Measurements from ENCODE around the gene SPIN2B.
"Not testable (repeated sequence)": the region's sequence is repeated elsewhere in the genome, so short reads cannot be mapped to it uniquely, and the experiment has no call there.

SPIN2B gene

GRCh38 chrX:57102918-57103317, 18.4 kb downstream of the SPIN2B start:
- H3K27ac ChIP-seq (ENCODE audit: insufficient read depth, low read length, poor library complexity, severe bottlenecking); H3K9me3 ChIP-seq (ENCODE audit: control insufficient read depth, low read length); H3K4me3 ChIP-seq (ENCODE audit: insufficient read depth, low read depth, low read length, poor library complexity, severe bottlenecking); H3K4me1 ChIP-seq (ENCODE audit: control insufficient read depth, insufficient read depth, low read length, poor library complexity, severe bottlenecking); H3K27me3 ChIP-seq (replicated peaks; ENCODE audit: control insufficient read depth, insufficient read depth, low read length, poor library complexity, severe bottlenecking); H3K36me3 ChIP-seq (ENCODE audit: control insufficient read depth, insufficient read depth, low read length); DNase-seq: not testable (repeated sequence)

GRCh38 chrX:57083143-57083542, 38.2 kb downstream of the SPIN2B start:
- no peaks in the 10 kb centered on the region for H3K4me1 ChIP-seq (ENCODE audit: control insufficient read depth, insufficient read depth, low read length, poor library complexity, severe bottlenecking)
- DNase-seq, result no peak
- no peak overlapping the region for H3K4me3 ChIP-seq (ENCODE audit: insufficient read depth, low read depth, low read length, poor library complexity, severe bottlenecking)
- H3K9me3 ChIP-seq (ENCODE audit: control insufficient read depth, low read length), result no peaks in the 10 kb centered on the region
- H3K27ac ChIP-seq (ENCODE audit: insufficient read depth, low read length, poor library complexity, severe bottlenecking), result no peak overlapping the region
- no peaks in the 10 kb centered on the region for H3K36me3 ChIP-seq (ENCODE audit: control insufficient read depth, insufficient read depth, low read length)
- no peaks in the 10 kb centered on the region for H3K27me3 ChIP-seq (replicated peaks; ENCODE audit: control insufficient read depth, insufficient read depth, low read length, poor library complexity, severe bottlenecking)

- H3K4me3 ChIP-seq (ENCODE audit: insufficient read depth, low read depth, low read length, poor library complexity, severe bottlenecking), result no peak overlapping the region
- no peaks in the 10 kb centered on the region for H3K9me3 ChIP-seq (ENCODE audit: control insufficient read depth, low read length)
- no peaks in the 10 kb centered on the region for H3K27me3 ChIP-seq (replicated peaks; ENCODE audit: control insufficient read depth, insufficient read depth, low read length, poor library complexity, severe bottlenecking)
- no peaks in the 10 kb centered on the region for H3K36me3 ChIP-seq (ENCODE audit: control insufficient read depth, insufficient read depth, low read length)
- H3K27ac ChIP-seq (ENCODE audit: insufficient read depth, low read length, poor library complexity, severe bottlenecking), result no peak overlapping the region
- H3K4me1 ChIP-seq (ENCODE audit: control insufficient read depth, insufficient read depth, low read length, poor library complexity, severe bottlenecking), result no peaks in the 10 kb centered on the region
- DNase-seq, result no peak
These were observed 46.9 kb downstream of the SPIN2B start for GRCh38 chrX:57074458-57074857.

GRCh38 chrX:57070185-57070984, 51.0 kb downstream of the SPIN2B start:
- Histone ChIP-seq H3K27me3 (replicated peaks; ENCODE audit: control insufficient read depth, insufficient read depth, low read length, poor library complexity, severe bottlenecking) (no peaks in the 10 kb centered on the region), H3K4me1 (ENCODE audit: control insufficient read depth, insufficient read depth, low read length, poor library complexity, severe bottlenecking) (no peaks in the 10 kb centered on the region), H3K27ac (ENCODE audit: insufficient read depth, low read length, poor library complexity, severe bottlenecking) (no peak overlapping the region), H3K9me3 (ENCODE audit: control insufficient read depth, low read length) (no peaks in the 10 kb centered on the region), H3K36me3 (ENCODE audit: control insufficient read depth, insufficient read depth, low read length) (no peaks in the 10 kb centered on the region), H3K4me3 (ENCODE audit: insufficient read depth, low read depth, low read length, poor library complexity, severe bottlenecking) (no peak overlapping the region)
- no peak for DNase-seq

All from effector memory CD4-positive, alpha-beta T cell (primary cell).